Muscle layer of duodenum (tissue), 2 donors: ENCODE measurements around the gene SOX30.
"Not testable (repeated sequence)": the region's sequence is repeated elsewhere in the genome, so short reads cannot be mapped to it uniquely, and the experiment has no call there.

Experiments used
- H3K27ac ChIP-seq: one replicate; pipeline ENCODE4 v1.7.0; 2013; ENCODE audit warnings: mild to moderate bottlenecking, low read length
- H3K27me3 ChIP-seq: one replicate; pipeline ENCODE4 v1.7.0; 2013; ENCODE audit warnings: low read depth, mild to moderate bottlenecking, control low read depth, low read length
- H3K36me3 ChIP-seq, 2 donors: one replicate each; pipeline ENCODE4 v1.7.0; 2013; ENCODE audit warnings: low read length in 2 of 2, control low read depth in 1 of 2, mild to moderate bottlenecking in 1 of 2; ENCODE audit not compliant: insufficient read depth in 2 of 2, control insufficient read depth in 1 of 2
- H3K4me1 ChIP-seq, 2 donors: one replicate each; pipeline ENCODE4 v1.7.0; 2013; ENCODE audit warnings: low read length in 2 of 2, mild to moderate bottlenecking in 2 of 2, control low read depth in 1 of 2, moderate library complexity in 1 of 2; ENCODE audit not compliant: insufficient read depth in 2 of 2, control insufficient read depth in 1 of 2
- H3K4me3 ChIP-seq, 2 donors: one replicate each; pipeline ENCODE4 v1.7.0; 2013; ENCODE audit warnings: low read length in 2 of 2, low read depth in 1 of 2, mild to moderate bottlenecking in 1 of 2
- H3K9me3 ChIP-seq, 2 donors: one replicate each; pipeline ENCODE4 v1.7.0; 2013; ENCODE audit warnings: low read length in 2 of 2, control low read depth in 1 of 2, mild to moderate bottlenecking in 1 of 2; ENCODE audit not compliant: control insufficient read depth in 1 of 2
- donor health status: healthy.

Gene SOX30

GRCh38 chr5:157679801-157680200 is 27.6 kb upstream of the SOX30 start:
- H3K27ac ChIP-seq = no peak overlapping the region
- no peaks in the 10 kb centered on the region for H3K9me3 ChIP-seq
- H3K36me3 ChIP-seq = no peaks in the 10 kb centered on the region
- H3K4me1 ChIP-seq = no peaks in the 10 kb centered on the region
- no peaks in the 10 kb centered on the region for H3K27me3 ChIP-seq
- no peak overlapping the region for H3K4me3 ChIP-seq

- Histone ChIP-seq H3K27ac (no peak overlapping the region), H3K4me1 (no peaks in the 10 kb centered on the region), H3K36me3 (no peaks in the 10 kb centered on the region), H3K4me3 (no peak overlapping the region), H3K27me3 (no peaks in the 10 kb centered on the region), H3K9me3 (no peaks in the 10 kb centered on the region)
Measured at GRCh38 chr5:157677931-157678330, 25.7 kb upstream of the SOX30 start.

DNA sequence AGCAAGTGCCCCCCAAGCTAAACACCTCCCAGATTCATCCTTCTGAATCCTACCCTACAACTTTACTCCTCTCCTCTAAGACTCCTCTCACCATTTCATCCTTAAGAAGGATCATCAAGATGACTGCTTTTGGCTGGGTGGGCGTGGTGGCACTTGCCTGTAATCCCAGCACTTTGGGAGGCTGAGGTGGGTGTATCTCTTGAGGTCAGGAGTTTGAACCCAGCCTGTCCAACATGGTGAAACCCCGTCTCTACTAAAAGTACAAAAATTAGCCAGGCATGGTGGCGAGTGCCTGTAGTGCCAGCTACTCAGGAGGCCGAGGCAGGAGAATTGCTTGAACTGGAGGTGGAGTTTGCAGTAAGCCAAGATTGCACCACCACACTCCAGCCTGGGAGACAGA is 22.1 kb upstream of the SOX30 start:
- H3K36me3 ChIP-seq, H3K4me1 ChIP-seq, H3K4me3 ChIP-seq, H3K27ac ChIP-seq, H3K27me3 ChIP-seq, H3K9me3 ChIP-seq: not testable (repeated sequence)

DNA sequence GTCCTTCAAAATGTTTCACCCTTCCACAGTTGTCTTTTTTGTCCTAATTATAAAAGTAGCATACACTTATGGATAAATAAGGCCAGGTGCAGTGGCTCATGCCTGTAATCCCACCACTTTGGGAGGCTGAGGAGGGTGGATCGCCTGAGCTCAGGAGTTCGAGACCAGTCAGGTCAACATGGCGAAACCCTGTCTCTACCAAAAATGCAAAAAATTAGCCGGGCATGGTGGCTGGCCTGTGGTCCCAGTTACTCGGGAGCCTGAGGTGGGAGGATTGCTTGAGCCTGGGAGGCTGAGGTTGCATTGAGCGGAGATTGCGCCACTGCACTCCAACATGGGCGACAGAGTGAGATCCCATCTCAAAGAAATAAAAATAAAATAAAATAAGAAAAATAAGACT is 20.7 kb upstream of the SOX30 start:
- Histone ChIP-seq H3K27me3 (no peaks in the 10 kb centered on the region), H3K4me3 (no peak overlapping the region), H3K9me3 (no peaks in the 10 kb centered on the region), H3K4me1 (peaks cover 5 to 6% of the 10 kb centered on the region in 2 donors), H3K27ac (no peak overlapping the region), H3K36me3 (no peaks in the 10 kb centered on the region)

DNA sequence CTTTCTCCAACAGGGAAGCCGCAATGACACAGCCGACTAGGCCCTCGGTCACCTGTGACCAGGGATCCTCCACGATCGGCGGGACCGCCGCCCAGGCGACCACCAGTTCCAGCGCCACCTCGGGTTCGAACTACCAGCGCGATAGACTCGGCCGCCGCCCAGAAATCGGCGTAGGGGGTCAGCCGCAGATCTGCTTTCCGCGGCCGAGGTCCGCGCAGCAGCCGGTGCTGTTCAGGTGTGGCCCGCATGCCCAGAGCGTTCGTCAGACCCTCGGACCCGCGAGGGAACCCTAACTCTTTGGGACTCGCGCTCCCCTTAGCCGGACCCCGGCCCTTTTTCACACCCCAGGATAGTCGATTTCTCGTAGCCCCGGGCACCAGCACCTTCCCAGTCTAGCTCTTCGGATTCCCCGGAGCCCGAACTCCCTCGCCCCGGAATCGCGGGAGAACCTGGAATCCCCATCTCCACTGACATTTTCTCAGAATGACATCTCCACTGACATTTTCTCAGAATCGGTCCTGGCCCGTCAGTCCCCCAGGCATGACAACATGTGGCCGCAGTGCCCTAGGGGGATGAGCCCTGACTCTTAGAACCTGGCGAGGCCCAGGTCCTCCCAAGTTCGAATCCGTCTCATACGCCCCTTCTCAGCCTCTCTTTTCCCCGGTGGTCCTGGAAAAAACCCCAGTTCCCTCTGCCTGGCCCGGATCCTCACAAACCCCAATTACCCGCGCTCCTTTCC is 19.5 kb upstream of the SOX30 start:
- H3K27me3 ChIP-seq = no peaks in the 10 kb centered on the region
- H3K27ac ChIP-seq = peak overlapping the region; percentile 68
- no peaks in the 10 kb centered on the region for H3K36me3 ChIP-seq
- H3K4me1 ChIP-seq = peaks cover 5 to 6% of the 10 kb centered on the region in 2 donors
- no peaks in the 10 kb centered on the region for H3K9me3 ChIP-seq
- peak overlapping the region; percentile 70 to 75 for H3K4me3 ChIP-seq

DNA sequence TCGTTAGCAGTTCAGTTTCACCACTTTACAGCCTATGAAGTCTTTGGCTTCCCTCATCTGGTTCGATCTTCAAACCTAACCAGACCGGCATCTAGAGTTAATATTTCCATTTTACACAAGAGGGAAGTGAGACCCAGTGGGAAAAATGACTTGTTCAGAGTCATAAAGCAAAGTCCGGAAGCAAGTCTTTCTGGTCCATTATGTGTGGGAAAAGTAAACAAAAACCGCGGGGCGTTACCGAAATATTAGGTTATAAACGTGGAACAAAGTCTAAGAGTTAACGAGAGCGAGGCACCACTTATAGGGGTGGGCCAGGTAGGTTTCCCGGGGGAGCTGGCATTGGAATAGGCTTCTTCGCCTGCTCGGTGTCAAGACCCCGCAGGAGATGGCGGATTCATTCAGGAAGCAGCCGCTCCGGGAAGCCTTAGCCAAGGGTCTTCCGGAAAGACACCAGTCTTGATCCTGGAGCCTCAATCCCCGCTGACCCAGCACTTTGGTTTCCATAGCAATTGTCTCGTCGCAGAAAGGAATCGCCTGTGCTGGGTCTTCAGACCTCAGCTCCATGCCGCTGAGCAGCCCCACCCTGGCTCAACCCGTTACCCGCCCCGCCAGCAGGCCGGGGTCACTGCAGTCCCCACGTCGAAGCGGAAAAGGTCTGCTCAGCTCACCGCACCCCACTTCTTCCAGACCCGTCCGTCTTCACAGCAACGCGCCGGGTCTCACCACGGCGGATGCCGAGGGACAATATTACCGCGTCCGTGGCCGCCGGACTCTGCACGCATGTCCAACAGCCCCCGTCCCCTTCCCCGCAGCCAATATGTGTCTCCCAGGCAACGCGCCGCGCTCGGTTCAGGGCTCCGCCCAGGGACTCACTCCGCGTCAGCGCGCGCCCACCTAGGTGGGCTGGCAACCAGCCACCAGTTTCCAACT is 18.7 kb upstream of the SOX30 start, which contains the start of gene C5orf52:
Gene C5orf52 (plus strand): TSS at position 872 of the 930 bp plus-strand sequence. CDS start 82 bp downstream, outside the sequence.
- Histone ChIP-seq H3K36me3 (no peaks in the 10 kb centered on the region), H3K27ac (peak within 1 kb of the TSS; percentile 68), H3K9me3 (no peaks in the 10 kb centered on the region), H3K4me1 (peaks cover 5 to 6% of the 10 kb centered on the region in 2 donors), H3K4me3 (peak within 1 kb of the TSS; percentile 70 to 75), H3K27me3 (no peaks in the 10 kb centered on the region)

- no peaks in the 10 kb centered on the region for H3K36me3 ChIP-seq
- H3K9me3 ChIP-seq = no peaks in the 10 kb centered on the region
- H3K27ac ChIP-seq = peak overlapping the region; percentile 50
- H3K27me3 ChIP-seq = no peaks in the 10 kb centered on the region
- no peak overlapping the region for H3K4me3 ChIP-seq
- peaks cover 5 to 6% of the 10 kb centered on the region in 2 donors for H3K4me1 ChIP-seq
Measured at GRCh38 chr5:157669701-157670097, 17.5 kb upstream of the SOX30 start.

- H3K36me3 ChIP-seq = no peaks in the 10 kb centered on the region
- H3K9me3 ChIP-seq = no peaks in the 10 kb centered on the region
- H3K4me3 ChIP-seq = no peak overlapping the region
- H3K27ac ChIP-seq = no peak overlapping the region
- peaks cover 5 to 6% of the 10 kb centered on the region in 2 donors for H3K4me1 ChIP-seq
- H3K27me3 ChIP-seq = no peaks in the 10 kb centered on the region
Measured at GRCh38 chr5:157668356-157668755, 16.1 kb upstream of the SOX30 start.

- Histone ChIP-seq H3K4me1 (peaks cover 2 to 5% of the 10 kb centered on the region in 2 donors), H3K27ac (no peak overlapping the region), H3K9me3 (no peaks in the 10 kb centered on the region)
Measured at GRCh38 chr5:157665467-157666070, 13.3 kb upstream of the SOX30 start.

GRCh38 chr5:157659868-157660660 is 7.8 kb upstream of the SOX30 start:
- Histone ChIP-seq H3K9me3 (peaks cover 0 to 4% of the 10 kb centered on the region in 2 donors), H3K4me3 (no peak overlapping the region), H3K4me1 (no peaks in the 10 kb centered on the region), H3K36me3 (no peaks in the 10 kb centered on the region), H3K27ac (no peak overlapping the region), H3K27me3 (no peaks in the 10 kb centered on the region)

More at GRCh38 chr5:157665467-157666070, 13.3 kb upstream of the SOX30 start:
- Histone ChIP-seq H3K27me3 (no peaks in the 10 kb centered on the region), H3K4me3 (no peak overlapping the region), H3K36me3 (no peaks in the 10 kb centered on the region)
